ENCODE results near the gene FBXO24.

- TF ChIP-seq POLR2A (IDR thresholded peaks at IDR 0.05) (no peak), CTCF (IDR thresholded peaks at IDR 0.05 in 8 of 11, conservative IDR thresholded peaks at IDR 0.05 in 3 of 11) (no peak), POLR2AphosphoS5 (IDR thresholded peaks at IDR 0.05) (no peak)
Measured at GRCh38 chr7:100591596-100591995, 5.5 kb downstream of the FBXO24 start.
